Tongue (tissue), 2 donors: Measurements from ENCODE around the gene HK1. TPM values are rescaled to one million over a fixed set of nuclear protein-coding genes. Genes with fewer than 3 reads are reported as not detected.
"Not testable (repeated sequence)": the region's sequence is repeated elsewhere in the genome, so short reads cannot be mapped to it uniquely, and the experiment has no call there.

Experiments used
- DNase-seq: peaks from one replicate; pipeline ENCODE4 v3.0.0-alpha.2; 2015
- total RNA-seq: library from RNA; depleted of rRNA; stranded (reverse); fragments of >200 nt; gene quantifications from one replicate; pipeline ENCODE4 v1.2.3, GENCODE V29; 2014

HK1 gene
- total RNA-seq, 1 donor from 2014 or later, result 82.1 TPM

DNA sequence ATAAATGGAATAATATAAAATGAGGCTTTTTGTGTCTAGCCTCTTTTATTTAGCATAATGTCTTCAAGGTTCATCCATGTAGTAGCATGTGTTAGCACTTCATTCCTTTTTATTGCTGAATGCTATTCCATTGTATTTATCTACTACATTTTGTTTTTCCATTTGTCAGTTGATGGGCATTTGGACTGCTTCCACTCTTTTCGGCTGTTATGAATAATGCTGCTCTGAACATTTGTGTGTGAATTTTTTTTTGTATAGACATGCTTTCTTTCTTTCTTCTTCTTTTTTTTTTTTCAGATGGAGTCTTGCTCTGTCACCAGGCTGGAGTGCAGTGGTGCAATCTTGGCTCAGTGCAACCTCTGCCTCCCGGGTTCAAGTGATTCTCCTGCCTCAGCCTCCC lies 50.6 kb downstream of the HK1 start:
- not testable (repeated sequence) for DNase-seq

DNA sequence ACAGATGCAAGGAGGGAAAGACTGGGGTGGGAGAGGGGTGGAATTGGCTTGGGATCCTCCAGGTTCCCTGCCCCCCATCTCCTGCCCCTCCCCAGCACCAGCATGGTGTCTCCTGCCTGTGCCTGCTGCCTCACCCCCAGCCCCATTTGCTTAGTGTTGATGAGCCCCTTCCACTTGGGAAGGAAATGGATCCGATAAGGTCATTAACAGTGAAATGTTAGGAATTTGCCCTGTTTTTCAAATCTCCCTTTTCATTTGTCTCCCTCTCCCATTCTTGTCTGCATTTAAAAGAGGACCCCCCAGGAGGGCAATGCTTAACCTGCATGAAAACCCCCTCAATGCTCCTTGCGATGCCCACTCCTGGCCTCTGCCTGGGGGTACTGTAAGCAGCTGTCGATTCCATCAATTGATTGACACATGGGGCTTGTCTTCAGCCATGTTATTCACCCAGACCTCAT lies 51.5 kb downstream of the HK1 start:
- no peak for DNase-seq

DNA sequence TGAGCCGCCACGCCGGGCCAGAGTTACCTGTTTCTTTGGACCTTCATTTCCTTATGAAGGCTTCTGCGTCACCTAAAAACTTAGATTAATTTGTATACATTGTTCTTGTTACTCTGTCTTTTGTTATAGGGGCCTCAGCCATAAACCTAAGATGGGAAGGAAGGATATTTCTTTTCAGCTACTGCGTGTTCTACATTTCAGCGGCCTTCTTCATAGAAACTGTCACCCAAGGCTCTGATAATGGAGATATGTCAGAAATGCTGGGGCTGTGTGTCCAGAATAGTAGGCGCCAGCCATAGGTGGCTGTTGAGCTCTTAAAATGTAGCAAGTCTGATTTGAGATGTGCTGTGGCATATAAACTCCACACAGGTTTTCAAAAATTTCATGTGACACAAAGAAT lies 52.9 kb downstream of the HK1 start:
- DNase-seq, result no peak

DNA sequence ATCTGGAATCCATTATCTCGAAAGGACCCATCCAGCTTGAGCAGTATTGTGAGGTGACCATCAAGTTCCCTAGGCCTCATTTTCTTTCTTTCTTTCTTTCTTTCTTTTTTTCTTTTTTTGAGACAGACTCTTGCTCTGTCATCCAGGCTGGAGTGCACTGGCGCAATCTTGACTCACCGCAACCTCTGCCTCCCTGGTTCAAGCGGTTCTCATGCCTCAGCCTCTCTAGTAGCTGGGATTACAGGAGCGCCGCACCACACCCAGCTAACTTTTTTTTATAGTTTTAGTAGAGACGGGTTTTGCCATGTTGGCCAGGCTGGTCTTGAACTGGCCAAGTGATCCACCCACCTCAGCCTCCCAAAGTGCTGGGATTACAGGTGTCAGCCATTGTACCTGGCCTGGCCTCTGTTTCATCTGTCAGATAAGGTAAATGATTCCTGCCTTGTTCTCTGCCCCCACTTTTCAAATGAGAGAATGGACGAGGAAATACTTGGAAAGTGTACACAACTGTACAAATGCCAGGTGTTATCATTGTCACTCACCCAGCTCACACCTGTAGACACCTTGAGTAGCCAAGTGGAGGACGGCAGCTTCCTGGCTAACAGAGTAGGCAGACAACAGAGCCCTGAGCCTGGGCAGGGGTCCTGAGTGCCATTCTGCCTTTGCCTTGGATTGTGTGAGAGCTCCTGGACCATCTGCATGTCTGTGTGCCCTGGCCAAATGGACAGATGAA lies 54.1 kb downstream of the HK1 start:
- DNase-seq, result no peak

DNA sequence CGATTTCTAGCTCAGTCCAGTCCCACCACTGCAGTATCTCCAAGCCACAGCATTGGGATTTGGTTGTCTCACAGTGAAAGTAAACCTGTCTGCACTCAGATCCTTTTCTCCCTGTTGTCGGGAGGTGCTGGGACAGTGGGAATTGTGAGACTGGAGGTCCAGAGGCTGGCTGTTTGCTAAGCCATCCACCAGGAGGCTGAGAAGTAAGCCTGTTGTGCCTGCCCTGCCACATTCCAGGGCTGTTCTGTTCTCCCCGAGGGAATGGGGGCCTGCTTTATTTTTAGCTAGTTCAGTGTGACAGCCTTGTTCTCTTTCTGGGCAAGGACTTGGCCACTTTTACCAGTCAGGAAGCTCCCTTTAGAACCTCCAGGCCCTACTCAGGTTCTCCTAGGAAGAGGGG lies 54.9 kb downstream of the HK1 start:
- DNase-seq, result peak; percentile 83

DNA sequence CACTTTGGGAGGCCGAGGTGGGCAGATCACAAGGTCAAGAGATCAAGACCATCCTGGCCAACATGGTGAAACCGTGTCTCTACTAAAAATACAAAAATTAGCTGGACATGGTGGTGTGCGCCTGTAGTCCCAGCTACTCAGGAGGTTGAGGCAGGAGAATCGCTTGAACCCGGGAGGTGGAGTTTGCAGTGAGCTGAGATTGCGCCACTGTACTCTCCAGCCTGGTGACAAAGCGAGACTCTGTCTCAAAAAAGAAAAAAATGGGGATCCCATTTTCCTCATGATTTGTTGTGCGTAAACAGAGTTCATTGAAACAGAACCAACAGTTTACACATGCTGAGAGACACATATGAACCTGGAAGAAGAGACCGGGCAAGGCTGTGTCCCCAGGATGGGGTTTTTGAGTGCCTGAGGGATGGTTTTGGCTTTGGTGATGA lies 55.6 kb downstream of the HK1 start:
- DNase-seq, result not testable (repeated sequence)

DNA sequence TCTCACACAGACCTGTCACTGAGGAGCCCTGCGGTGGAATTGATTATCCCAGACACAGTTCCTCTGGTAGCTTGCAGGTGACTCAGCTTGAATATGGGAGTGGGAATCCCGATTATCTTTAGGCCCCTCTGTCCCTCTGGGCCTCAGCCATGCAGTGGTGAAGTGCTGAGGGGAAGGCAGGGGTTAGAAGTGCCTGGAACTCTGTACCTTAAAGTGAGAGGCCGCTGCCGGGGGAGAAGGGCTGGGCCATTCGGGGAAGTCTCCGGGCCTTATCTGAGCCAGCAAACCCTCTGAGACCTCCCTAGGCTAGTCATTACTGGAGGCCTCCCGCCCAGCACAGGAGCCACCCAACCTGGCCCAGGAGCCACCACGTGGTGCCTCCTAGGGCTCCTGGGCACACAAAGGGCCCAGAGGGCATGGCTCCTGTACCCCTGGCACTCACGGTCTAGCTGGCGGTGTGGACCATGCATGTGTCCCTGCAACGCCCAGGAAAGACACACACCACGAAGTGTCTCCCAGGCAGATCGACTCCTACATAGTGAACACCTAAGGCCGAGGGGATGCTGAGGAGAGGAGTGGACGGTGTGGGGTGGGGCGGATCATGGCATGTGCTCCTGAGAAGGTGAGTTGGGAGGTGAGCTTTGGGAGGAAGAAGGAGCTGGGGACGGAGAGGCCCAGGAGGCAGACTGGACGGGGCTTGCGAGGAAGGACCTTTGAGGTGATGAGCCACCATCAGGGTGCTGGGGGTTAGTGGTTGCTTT lies 56.2 kb downstream of the HK1 start:
- no peak for DNase-seq

DNA sequence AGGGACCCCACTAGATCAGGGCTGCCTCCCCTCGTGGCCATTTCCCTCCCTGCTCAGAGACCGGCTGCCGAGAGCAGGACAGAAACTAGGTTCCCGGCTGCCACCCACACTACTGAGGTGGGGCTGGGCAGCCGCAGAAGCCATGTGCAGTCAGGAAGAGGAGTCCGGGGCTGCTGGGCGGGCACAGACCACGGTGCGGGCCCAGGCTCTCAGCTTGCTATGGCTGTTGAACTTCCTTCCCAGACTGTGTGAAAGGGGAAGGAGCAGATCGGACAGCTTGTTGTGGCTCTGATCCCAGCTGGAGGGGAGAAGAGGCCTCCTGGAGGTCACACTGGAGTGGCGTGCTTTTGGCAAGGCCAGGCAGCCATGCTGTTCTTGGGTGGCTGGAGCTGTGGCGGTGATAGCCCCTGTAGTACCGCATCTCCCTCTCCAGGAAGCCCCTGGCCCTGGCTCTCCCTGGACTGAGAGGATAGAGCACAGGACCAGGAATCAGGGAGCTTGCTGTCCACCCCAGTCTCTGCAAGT lies 56.8 kb downstream of the HK1 start:
- no peak for DNase-seq

DNA sequence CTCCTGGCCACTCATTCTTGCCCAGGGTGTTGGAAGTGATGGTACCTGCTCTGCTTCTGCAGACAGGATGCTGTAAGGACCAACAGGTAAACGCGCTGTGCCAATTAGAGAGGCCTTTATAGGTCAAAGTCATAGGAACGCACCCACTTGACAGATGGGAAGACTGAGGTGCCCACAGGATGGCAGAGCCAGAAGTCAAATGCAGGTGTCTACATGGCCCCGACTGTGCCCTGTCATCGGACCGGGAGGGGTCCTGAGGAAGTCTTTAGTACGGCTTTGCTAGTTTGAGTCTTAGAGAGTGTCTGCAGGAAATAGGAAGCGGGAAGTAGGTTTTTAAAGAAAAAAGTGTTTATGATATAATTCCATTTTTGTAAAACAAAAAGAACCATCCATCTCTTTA lies 57.3 kb downstream of the HK1 start:
- no peak for DNase-seq

DNA sequence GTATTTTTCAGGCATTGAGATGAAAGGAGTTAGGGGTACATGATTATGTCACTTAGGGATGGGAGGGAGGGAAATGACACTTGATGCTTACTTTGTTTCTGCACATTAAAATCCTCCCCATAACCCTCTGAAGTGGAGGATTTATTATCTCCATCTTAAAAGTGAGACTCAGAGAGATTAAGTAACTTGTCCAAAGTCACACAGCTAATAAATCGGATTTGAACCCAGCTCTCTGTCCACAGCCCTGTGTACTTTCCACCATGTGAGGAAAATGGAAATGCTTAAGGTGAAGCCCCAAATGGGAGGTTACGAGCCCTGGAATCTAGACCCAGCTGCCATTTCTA lies 58.6 kb downstream of the HK1 start:
- no peak for DNase-seq

DNA sequence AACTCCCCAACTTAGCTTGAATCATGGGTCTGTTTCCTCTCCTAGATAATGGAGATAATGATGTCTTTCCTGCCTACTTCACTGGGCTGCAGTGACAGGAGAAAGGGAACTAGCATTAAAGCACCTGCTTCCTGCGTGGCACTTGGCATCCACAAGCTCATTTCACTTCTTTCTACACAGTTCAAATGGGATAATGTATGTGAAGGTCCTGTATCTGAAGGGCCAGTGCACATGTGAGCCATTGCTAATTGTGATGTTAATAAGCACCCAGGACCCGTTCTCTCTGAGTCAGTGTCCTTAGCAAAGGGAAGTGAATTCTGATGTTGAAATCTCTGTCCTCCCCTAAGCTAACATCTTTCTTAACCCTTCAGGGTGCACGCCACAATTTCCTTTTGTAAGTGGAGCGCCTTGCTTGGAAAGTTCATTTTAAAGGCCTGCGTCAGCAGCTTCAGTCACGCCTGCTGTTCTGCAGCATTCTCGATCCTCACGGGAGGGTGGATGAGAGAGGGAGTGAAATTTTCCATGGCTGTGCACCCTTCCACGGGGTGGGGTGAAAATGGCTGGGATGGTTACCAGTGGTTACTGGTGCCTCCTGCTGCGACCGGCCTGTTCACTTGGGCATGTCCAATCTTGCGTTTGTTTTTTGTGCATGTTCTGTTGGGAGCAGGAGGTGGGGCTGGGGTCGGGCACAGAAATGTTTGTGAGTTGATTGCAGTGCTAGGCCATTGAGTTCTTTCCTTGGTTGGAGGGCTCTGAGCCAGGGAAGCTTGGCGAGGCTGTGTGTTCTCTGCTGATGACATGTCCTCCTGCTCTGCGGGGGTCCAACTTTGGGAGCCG lies 59.2 kb downstream of the HK1 start:
- peak; percentile 55 for DNase-seq

DNA sequence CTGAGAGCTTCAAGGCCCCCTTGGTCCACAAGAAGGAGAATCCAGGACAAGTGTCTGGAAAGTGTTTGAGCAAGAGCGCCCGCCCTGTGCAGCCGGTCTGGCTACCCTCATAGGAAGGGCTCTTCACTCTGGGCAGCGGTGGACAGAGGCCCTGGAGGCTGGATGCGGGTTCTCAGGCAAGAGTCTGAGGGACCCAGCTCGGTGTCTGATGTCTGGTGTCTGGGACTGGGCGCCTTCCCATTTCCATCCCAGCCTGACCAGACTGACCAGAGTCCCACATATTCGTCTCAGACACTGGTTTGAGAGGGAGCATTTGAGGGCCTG lies 59.8 kb downstream of the HK1 start:
- no peak for DNase-seq

DNA sequence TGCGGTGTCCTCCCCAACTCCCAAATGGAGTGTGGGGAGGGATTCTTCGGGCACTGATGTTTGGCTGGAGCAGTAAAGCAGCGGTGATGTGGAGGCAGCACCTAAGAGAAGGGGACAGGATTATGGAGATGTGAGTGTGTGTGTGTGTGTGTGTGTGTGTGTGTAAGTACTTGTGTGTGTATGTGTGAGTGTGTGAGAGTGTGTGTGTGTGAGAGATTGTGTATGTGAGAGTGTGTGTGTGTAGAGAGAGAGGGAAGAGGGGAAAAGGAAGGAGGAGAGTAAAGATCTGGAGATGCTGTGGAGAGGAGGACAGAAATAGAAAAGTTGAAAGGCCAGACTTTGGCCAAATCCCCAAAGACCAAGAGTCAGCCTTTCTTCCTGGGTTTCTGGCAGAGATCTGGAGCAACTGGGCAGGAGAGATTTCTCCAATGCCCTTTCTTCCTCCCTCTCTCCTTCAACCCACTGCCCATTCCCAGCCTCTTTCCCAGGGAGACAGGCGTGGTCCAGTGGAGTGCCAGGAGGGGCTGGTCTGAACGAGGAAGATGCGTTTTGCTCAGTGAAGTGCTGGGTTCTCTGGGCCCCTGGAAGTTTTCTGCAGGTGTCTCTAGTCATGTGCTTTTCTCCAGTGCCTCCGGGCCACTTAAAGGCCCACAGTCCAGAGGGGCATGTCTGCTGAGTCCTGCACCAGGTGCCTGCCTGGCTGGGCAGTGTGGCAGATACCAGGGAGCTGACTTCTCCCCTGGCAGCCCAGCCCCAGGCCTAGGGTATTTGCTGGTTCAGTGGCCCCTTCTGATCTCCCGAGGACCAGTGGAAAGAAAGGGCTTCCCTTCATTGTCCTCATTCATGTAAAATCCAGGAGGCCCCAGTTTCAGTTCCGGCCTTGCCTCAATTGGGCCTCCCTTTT lies 60.5 kb downstream of the HK1 start:
- no peak for DNase-seq

DNA sequence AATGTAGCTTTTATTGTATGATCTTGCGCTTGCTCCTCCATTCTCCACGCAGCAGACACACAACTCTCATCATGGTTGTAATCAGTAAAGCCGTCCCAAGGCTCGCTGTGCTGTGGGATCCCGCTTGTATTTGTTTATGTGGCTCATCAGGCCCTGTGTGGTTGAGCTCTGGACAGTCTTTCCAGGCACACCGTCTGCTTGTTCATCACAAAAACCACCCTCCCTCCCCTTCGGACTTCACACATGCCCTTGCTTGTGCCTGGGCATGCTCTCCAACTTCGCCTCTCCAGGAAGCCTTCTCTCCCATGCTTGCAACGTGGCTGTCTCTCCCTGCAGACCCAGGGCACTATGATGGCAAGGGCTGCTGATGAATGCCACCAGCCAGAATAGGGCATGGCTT lies 62.4 kb downstream of the HK1 start:
- no peak for DNase-seq

DNA sequence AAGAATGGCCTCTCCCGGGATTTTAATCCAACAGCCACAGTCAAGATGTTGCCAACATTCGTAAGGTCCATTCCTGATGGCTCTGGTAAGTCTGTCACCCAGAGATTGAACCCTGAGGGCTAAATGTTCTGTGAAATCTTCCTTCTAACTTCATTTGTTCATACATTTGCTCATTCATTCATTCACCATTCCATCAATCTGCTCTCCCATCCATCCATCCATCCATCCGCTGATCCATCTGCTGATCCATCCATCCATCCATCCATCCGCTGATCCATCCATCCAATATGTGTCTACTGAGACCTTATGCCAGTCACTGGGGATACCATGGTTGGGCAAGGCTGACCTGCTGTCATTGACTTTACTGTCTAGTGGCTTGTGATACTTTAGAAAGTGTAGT lies 65.6 kb downstream of the HK1 start:
- no peak for DNase-seq

DNA sequence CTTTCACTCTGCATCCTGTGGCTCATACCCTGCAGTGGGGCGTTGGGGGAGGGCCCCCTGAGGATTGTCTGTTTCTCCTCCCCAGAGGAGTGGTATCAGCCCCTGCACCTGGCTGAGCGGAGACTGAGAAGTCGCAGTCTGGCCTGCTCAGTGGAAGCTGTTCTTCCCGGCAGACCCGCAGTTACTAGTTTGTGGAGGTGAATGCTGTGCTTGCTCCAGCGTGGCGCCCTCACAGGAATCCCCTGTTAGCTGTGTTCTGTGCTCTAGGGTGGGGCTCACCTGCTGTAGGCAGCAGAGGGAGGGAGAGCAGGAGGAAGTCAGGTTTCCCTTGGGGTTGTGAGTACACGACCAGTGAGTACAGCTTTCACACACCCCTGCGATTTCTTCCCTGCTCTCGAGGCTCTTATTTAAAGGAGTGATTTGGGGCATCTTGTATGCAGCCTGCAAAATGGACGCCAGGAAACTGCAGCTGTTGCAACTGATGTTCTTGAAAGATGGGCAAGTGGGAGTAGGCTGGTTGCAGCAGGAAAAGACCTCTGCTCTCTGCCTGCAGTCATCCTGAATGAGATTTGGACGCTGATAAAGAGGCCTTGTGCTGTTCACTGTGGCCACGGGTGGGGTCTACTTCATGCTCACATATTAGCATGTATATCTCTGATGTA lies 66.4 kb downstream of the HK1 start:
- peak; percentile 57 for DNase-seq

DNA sequence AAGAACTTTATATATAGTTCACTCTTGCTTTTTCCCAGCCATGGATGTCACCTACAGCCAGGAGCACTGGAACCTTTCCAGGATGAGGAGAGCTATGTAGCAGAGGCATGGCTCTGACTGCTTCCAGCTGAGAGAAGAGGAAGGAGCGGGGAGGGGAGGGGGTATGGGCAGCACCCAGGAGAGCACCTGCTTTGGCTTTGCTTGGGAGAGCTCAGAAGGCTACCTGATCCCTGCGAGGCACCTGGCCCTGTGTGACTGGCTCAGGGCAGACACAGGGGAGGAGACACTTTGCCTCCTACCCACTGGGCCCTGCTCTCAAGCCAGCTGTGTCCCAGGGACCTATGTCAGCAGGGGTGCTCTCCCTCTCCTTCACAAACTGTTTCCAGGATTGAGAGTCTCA lies 67.1 kb downstream of the HK1 start:
- DNase-seq, result no peak

DNA sequence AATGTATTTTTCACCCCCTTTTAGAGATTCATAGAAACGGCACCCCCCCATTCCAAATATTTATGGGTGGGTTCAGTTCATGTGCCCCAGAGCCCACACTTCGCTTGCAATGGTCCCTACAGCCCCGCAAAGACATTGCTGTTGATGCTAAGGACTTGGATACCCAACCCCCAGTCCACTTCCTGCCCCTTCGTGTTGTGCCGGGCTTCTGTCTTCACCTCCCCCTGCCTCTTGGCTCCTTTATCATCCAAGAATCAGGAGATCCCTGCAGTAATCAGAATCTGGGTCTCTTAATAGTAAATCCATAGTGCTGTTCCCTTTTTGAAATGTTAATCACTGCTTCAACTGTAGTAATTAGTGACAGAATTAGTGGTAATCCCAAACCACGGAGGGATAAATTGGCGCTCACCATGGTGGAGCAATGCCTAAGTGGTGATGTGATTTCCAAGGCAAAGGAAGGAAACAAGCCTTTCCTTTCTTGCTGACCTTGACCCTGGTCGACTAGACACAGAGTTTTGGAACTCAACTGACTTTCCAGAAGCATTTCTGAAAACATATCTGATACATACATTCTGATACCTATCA lies 67.7 kb downstream of the HK1 start:
- DNase-seq, result no peak

DNA sequence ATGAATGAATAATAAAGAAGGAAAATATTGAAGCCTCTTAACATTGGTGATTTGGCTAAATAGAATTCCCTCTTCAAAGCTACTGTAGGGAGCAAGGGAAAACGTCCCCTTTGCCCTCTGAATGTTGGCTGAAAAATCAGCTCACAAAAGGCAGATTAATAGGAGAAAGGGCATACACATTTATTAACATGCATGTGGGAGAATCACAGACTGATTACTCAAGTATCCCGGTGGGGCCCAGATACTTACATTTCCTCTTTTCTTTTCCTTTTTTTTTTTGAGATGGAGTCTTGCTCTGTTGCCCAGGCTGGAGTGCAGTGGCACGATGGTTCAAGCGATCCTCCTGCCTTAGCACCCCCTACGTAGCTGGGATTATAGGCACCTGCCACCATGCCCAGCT lies 68.5 kb downstream of the HK1 start:
- no peak for DNase-seq

DNA sequence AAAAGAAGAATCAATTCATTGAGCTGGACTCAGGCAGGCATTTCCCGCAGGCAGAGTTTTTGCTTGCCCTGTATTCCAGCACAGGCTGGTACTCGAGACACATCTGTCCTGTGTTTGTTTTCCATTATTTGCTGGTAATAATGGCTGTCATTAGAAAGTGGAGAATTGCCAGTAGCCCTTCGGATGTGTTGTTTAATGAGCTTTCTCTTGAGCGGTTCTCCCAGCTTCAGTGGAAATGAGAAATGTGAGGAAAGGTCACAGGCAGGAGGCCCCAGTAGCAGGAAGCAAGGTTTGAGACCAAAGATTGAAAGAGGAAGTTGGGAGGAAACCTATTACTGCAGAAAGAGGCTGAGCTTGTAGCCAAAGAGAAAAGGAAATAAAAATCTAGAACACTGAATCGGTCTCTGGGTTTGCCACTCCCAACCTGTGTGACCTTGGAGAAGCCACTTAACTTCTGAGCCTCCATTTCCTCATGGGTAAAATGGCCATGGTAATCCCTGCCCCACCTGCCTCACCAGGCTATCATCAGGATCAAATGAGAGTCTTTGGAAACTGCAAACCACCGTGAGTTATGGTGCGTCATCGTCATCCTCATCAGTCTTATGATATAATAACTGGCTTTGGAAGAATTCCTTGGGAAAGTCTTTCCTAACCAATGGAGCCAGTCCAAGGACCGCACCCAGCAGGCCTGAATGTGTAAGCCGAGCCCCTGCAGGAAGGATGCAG lies 70.7 kb downstream of the HK1 start:
- DNase-seq, result no peak
